Activated CD4-positive, alpha-beta memory T cell treated with anti-CD3 and anti-CD28 coated beads, Interleukin-2, amount 10 ng/mL, durations not matched to agents 7 days and 5 days (primary cell): ENCODE measurements around the gene BLOC1S5. TPM values are rescaled to one million over a fixed set of nuclear protein-coding genes. Genes with fewer than 3 reads are reported as not detected.

Experiments used
- CTCF ChIA-PET: fragments of 350-600 bp; sonication (Branson Sonifier 250); formaldehyde crosslinking; loops from one replicate; lab custom pipeline; 2021; ENCODE audit warnings: antibody characterized with exemption, inconsistent platforms; lab: Charles Lee
- POLR2A ChIA-PET: fragments of 350-600 bp; sonication (Branson Sonifier 250); formaldehyde crosslinking; loops from one replicate; lab custom pipeline; 2021; ENCODE audit warnings: antibody characterized with exemption; lab: Charles Lee
- DNase-seq: peaks from one replicate; pipeline ENCODE4 v3.0.0-alpha.2; 2020
- H3K27ac Mint-ChIP-seq: one replicate; pipeline ENCODE4 v1.8.0; 2021; ENCODE audit warnings: mild to moderate bottlenecking, mixed read lengths
- H3K27me3 Mint-ChIP-seq: one replicate; pipeline ENCODE4 v1.8.0; 2021; ENCODE audit warnings: mixed read lengths
- H3K36me3 Mint-ChIP-seq: one replicate; pipeline ENCODE4 v1.8.0; 2021; ENCODE audit warnings: low read depth, mixed read lengths
- H3K4me1 Mint-ChIP-seq: one replicate; pipeline ENCODE4 v1.8.0; 2021; ENCODE audit warnings: mixed read lengths
- H3K4me3 Mint-ChIP-seq: one replicate; pipeline ENCODE4 v1.8.0; 2021; ENCODE audit warnings: mild to moderate bottlenecking, mixed read lengths
- H3K9me3 Mint-ChIP-seq: one replicate; pipeline ENCODE4 v1.8.0; 2021; ENCODE audit warnings: mixed read lengths
- total RNA-seq, 2 experiments: library from RNA; stranded (reverse); gene quantifications; one replicate each; pipeline ENCODE4 v1.2.3, GENCODE V29; 2021

BLOC1S5 gene, protein sequence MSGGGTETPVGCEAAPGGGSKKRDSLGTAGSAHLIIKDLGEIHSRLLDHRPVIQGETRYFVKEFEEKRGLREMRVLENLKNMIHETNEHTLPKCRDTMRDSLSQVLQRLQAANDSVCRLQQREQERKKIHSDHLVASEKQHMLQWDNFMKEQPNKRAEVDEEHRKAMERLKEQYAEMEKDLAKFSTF
- 10 to 100 TPM; 22.8 to 23.4 TPM for total RNA-seq

DNA sequence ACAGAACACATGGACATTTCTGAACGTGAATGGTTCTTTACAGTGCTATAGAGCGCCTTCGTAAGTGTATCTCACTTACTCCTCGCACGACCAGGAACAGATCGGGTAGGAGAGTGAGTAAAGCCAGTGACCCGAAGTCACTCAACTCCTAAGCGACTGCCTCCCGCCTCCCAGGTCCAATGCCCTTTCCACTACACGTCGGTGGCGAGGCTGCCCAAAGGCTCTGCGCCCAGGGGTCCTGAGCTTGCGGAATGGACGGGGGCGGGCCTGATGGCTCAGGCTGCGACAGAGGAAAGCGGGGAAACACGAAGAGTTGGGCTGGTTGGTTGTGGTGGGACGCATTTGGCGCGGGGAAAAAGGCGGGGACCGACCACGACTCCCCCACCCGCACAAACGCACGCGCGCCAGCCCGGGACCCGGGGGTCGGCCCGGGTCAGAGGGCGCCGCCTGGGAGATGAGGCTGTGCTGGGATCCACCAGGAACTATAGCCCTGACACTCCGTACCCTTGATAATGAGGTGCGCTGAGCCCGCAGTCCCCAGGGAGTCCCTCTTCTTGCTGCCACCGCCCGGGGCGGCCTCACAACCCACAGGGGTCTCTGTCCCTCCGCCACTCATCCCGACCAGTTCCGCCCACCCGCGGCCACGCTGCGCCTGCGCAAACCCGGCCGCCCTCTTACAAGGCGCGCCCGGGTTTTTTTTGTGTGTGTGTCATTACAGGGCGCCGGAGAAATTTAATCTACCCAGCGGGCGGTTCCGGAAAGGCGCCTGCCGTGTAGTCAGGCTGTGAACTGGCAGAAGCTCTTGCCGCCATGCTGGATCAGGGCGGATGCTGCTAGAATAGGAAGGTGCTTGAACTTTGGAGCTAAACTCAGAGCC lies at the start of gene BLOC1S5:
TSS of gene BLOC1S5 (minus strand) at position 629 of the 877 bp plus-strand sequence. CDS start at position 616, 13 bp downstream.
- Mint-ChIP-seq H3K9me3 (no peaks in the 10 kb centered on the region), H3K27ac (peak within 1 kb of the TSS; percentile 89), H3K36me3 (peaks cover 16% of the 10 kb centered on the region), H3K27me3 (no peaks in the 10 kb centered on the region), H3K4me3 (peak within 1 kb of the TSS; percentile 97), H3K4me1 (peaks cover 42% of the 10 kb centered on the region)
- POLR2A ChIA-PET, result interaction anchor here (0.7 to 4.5 kb wide), 8 partner anchors 9 to 674 kb away, joined by 3 to 72 read pairs (median 4); partner anchors contain the start of genes CAGE1, EEF1E1, RIOK1 and SLC35B3
- CTCF ChIA-PET, result interaction anchor here (0.6 to 2.4 kb wide), 8 partner anchors 10 to 342 kb away, joined by 3 to 16 read pairs (median 4); partner anchors contain the start of gene EEF1E1
- peak; percentile 97 for DNase-seq

DNA sequence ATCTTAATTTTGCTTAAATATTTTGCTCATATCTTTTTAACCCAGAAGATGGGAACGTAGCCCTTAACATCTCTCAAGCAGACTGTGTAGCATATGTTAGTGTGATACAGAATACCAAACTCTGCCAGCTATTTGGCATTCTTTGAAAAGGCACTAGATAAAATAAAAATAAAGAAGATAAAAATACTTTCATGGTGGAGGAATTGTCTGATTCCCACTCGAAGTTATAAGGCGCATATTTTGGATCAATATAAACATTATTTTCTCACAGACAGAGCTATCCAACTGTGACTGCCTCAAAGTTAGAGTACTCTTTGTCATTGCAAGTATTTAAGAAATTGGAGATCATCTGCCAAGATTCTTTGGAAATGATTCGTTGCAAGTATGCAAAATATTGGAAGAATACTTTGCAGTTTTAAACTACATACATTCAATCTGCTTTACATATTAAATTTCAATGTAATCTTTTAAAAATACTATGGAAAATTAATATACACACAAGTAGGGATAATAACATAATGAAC lies 49.0 kb upstream of the BLOC1S5 start:
- Mint-ChIP-seq H3K27me3 (peaks cover 2% of the 10 kb centered on the region), H3K4me3 (no peak overlapping the region), H3K9me3 (no peaks in the 10 kb centered on the region), H3K27ac (no peak overlapping the region), H3K36me3 (no peaks in the 10 kb centered on the region), H3K4me1 (no peaks in the 10 kb centered on the region)
- POLR2A ChIA-PET, result no interaction called here
- no peak for DNase-seq
- CTCF ChIA-PET, result no interaction called here

DNA sequence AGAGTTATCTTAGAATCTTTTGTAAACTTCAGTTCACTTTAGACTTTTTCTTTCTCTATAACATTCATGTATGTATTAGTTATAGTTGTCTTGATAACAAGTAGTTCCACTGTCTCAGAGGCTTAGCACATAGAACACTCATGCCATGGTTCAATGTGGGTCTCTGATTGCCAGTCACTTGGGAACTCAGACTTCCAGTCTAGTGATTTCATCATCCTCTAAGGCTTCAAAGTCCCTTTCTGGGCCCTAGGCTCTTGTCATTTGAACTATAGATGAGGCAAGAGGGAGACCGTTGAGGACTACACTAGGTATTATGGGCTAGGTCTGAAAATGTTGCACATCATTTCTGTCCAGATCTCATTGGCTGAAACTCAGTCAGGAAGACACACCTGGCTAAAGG lies 46.5 kb upstream of the BLOC1S5 start:
- peaks cover 13% of the 10 kb centered on the region for H3K27me3 Mint-ChIP-seq
- CTCF ChIA-PET, result no interaction called here

DNA sequence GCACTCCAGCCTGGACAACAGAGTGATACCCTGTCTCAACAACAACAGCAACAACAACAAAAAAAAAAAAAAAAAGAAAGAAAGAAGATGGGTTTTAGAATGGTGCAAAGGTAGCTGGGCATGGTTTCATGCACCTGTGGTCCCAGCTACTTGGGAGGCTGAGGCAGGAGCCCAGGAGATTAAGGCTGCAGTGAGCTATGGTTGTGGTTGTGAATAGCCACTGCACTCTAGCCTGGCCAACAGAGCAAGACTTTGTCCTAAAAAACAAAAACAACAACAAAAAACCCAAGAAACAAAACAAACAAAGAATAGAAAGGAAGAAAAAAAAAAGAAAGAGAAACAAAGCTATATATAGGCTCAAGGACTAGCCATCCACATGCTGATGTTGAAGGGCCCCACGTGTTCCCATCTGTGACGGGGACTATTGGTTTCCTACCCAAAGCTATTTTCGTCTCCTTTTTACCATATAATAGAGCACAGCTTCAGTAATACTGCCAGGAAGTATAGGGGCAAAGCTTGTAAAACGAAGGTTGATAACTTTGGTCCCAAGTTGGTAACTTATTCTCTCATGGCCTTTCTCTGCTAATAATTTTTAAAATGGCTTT lies 46.0 kb upstream of the BLOC1S5 start:
- POLR2A ChIA-PET, result no interaction called here
- H3K4me1 Mint-ChIP-seq, result no peaks in the 10 kb centered on the region
- CTCF ChIA-PET, result no interaction called here
- H3K27ac Mint-ChIP-seq, result no peak overlapping the region
- H3K36me3 Mint-ChIP-seq, result no peaks in the 10 kb centered on the region
- H3K4me3 Mint-ChIP-seq, result no peak overlapping the region
- H3K9me3 Mint-ChIP-seq, result no peaks in the 10 kb centered on the region
- peaks cover 13% of the 10 kb centered on the region for H3K27me3 Mint-ChIP-seq
- DNase-seq, result no peak

More for the DNA sequence above, 46.5 kb upstream of the BLOC1S5 start:
- no peaks in the 10 kb centered on the region for H3K4me1 Mint-ChIP-seq
- H3K36me3 Mint-ChIP-seq, result no peaks in the 10 kb centered on the region
- no peaks in the 10 kb centered on the region for H3K9me3 Mint-ChIP-seq
- H3K27ac Mint-ChIP-seq, result no peak overlapping the region
- H3K4me3 Mint-ChIP-seq, result no peak overlapping the region
- DNase-seq, result no peak
- POLR2A ChIA-PET, result no interaction called here

DNA sequence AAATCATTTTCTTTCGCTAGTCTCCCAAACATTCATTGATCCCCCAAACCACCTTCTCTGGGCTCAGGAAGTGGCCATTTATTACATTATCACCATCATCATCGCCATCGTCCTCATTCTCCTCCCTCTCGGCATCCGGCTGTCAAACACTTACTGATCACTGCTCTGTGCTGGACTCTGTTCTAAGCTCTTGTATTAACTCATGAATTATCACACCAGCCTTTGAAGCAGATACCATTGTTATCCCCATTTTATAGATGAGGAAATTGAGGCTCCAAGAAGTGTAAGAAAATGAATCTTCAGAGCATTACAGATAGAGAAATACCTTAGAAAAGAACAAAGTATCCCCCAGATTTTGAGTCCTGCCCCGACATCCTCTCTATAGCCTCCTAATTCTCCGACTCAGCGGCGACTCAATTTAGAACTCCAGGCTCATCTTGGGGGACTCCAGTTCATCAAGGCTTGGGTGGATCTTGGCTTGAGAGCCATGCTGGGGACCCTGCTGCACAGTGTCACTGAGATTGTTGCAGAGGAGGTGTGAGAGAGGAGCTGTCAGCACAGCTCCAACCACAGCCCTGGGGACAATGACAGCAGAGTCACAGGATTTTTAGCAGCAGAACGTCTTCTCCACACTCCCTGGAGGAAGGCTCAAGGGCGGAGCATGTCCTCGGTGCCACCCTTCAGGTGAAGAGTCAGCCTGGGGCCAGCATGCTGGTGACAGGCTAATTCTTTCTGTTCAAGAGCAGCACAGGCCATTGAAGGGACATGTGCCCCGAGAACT lies 44.8 kb upstream of the BLOC1S5 start:
- peaks cover 13% of the 10 kb centered on the region for H3K27me3 Mint-ChIP-seq
- POLR2A ChIA-PET, result no interaction called here
- no peak for DNase-seq
- CTCF ChIA-PET, result no interaction called here
- H3K9me3 Mint-ChIP-seq, result no peaks in the 10 kb centered on the region
- H3K36me3 Mint-ChIP-seq, result no peaks in the 10 kb centered on the region
- H3K4me3 Mint-ChIP-seq, result no peak overlapping the region
- no peak overlapping the region for H3K27ac Mint-ChIP-seq
- H3K4me1 Mint-ChIP-seq, result no peaks in the 10 kb centered on the region

DNA sequence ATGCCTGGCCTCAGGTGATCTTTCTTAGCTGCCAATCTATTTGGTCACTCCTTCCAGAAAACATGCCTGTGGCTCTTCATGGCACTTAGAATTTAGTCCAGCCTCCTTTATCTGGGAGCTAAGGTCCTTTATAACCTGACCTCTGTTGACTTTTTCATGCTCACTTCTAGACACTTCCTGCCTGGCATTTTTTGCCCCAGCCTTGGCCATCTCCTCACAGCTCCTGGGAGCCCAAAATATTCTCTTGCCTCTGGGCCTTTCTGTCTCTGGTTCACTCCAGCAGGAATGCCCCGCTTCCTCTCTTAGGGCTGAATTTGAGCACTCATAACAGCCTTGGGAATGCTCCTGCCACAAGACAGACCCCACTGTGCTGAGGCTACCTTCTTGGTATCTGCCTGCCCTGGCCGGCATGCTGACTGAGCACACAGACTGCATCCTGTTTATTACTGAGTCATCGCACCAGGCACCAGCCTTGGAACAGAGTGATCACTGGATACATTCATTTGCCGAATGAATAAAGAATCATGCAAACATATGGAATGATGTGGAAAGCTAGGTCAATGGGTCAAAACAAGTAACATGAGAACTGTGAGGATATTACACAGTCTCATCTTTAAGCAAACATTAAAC lies 44.0 kb upstream of the BLOC1S5 start:
- DNase-seq, result no peak
- ChIA-PET POLR2A (no interaction called here), CTCF (no interaction called here)
- Mint-ChIP-seq H3K36me3 (no peaks in the 10 kb centered on the region), H3K27me3 (peaks cover 13% of the 10 kb centered on the region), H3K9me3 (no peaks in the 10 kb centered on the region), H3K27ac (no peak overlapping the region), H3K4me3 (no peak overlapping the region), H3K4me1 (no peaks in the 10 kb centered on the region)

DNA sequence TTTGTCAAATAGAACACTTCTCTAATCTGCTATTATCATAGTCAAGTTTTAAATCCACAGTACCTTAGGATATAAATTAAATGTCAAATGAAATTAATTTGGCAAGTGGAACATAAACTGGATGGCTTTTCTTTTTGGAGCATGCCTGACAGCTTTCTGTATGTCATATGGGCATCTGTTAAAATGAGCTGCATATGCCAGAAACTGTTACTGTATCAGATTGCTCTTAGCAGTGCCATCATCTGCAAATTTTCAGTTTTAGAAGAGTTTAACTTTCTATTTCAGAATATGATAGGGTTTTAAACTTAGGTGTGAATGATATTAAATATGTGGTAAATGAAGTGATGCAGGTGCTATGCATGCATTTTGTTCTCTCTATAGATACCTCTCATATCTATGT lies 41.6 kb upstream of the BLOC1S5 start:
- Mint-ChIP-seq H3K27me3 (peaks cover 13% of the 10 kb centered on the region), H3K4me3 (no peak overlapping the region), H3K4me1 (peaks cover 16% of the 10 kb centered on the region), H3K36me3 (no peaks in the 10 kb centered on the region), H3K9me3 (no peaks in the 10 kb centered on the region), H3K27ac (no peak overlapping the region)
- ChIA-PET CTCF (no interaction called here), POLR2A (no interaction called here)
- DNase-seq, result no peak

DNA sequence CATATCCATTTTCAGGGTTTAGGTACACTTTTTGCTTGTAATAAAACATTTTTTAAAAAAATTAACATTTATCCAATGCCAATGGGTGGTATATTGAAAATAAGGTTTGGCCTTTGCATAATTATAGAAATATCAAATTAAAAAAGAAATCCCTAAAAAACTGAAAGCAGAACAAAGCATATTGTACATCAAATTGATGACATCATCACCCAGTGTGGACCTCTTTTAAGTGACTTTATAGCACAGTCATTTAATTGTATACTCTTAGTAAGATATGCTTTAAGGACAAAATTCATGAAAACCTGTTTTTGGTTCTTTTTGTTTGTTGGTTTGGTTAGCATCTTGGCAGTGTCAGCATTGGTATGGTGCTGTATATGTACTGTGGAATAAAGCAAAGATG lies 39.5 kb upstream of the BLOC1S5 start:
- Mint-ChIP-seq H3K4me1 (peaks cover 34% of the 10 kb centered on the region), H3K27ac (no peak overlapping the region), H3K36me3 (peaks cover 7% of the 10 kb centered on the region), H3K9me3 (no peaks in the 10 kb centered on the region), H3K27me3 (peaks cover 13% of the 10 kb centered on the region), H3K4me3 (no peak overlapping the region)
- POLR2A ChIA-PET, result no interaction called here
- no peak for DNase-seq
- CTCF ChIA-PET, result no interaction called here

DNA sequence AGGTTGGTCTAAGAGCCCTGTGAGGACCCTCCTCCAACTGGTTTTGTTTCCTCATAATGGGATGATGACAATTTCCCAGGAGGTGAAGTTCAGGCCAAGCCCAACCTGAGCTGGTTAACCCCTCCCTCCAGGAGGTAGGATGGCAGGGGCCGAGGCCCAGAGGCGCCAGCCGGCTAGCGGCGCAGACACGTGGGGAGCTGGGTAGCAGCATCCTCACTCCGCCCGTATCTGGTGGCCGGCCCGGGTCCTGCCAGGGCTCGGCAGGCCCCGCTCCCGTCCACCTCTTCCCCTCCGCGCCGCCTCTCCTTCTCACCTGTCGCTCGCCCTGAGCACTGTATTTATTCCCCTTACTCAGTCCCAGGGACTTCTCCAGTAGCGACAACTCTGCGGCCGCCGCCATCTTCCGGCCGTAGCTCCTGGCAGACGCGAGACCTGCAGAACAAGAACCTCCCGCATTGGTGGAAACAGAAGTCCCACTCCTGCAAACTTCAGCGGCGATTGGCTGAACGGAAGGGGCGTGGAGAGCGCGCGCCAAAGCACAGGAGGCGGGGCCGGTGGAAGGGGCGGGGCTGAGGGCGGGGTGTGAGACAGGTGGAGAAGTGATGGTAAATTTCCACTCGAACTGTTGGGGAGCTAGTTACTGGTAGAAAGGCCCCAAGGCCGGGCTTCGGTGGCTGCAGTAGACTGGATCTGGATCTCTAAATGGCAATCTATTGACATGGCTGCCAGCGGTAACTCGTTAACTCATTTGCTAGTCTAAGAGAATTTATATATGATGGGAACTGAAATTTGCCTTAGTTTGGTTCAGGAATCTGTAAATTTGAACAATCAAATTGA lies 38.2 kb upstream of the BLOC1S5 start, which contains the start of gene EEF1E1:
TSS of gene EEF1E1 (minus strand) at position 427 of the 837 bp plus-strand sequence. CDS start at position 400, 27 bp downstream.
- ChIA-PET CTCF (interaction anchor here (0.9 to 1.7 kb wide), 6 partner anchors 17 to 117 kb away, joined by 3 to 16 read pairs (median 4); partner anchors contain the start of gene BLOC1S5), POLR2A (interaction anchor here (0.6 to 3.9 kb wide), 12 partner anchors 9 to 1313 kb away, joined by 3 to 72 read pairs (median 4); partner anchors contain the start of genes BLOC1S5, CAGE1, RIOK1 and SLC35B3)
- H3K36me3 Mint-ChIP-seq, result peaks cover 7% of the 10 kb centered on the region
- peak within 1 kb of the TSS; percentile 91 for H3K27ac Mint-ChIP-seq
- peaks cover 13% of the 10 kb centered on the region for H3K27me3 Mint-ChIP-seq
- peak; percentile 97 for DNase-seq
- H3K4me1 Mint-ChIP-seq, result peaks cover 39% of the 10 kb centered on the region
- H3K4me3 Mint-ChIP-seq, result peak within 1 kb of the TSS; percentile 94
- no peaks in the 10 kb centered on the region for H3K9me3 Mint-ChIP-seq

DNA sequence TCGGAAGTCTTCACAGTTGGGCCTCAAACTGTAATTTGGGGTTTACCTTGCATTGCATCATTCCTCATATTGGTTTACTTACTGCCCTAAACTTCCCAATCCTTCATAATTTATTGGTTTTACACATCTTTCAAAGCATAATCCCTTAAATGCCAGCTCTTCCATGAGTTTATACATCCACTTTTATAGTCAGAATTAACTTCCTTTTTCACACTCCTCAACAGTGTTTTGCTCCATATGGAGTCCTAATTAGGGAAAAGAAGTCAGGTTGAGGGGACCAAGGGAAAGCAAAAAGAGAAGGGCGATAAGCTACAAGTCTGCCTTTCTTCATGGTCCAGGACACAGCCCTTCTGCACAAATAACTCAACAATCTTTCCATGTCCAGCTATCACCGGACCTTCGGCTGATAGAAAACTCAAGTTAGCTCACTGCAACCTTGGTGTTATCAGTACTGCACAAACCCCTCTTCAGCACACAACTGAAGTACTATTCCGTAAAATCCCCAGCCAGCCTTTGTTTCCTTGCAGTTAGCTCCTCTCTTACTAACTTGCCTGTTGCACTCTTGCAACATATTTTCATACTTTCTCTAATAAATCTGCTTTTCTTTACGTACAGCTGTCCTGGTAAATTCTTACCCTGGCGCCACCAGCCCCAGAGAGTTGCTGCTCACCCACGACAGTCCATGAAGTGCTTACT lies 36.1 kb upstream of the BLOC1S5 start:
- H3K27ac Mint-ChIP-seq, result peak overlapping the region; percentile 51
- H3K36me3 Mint-ChIP-seq, result peaks cover 21% of the 10 kb centered on the region
- H3K27me3 Mint-ChIP-seq, result peaks cover 3% of the 10 kb centered on the region
- peaks cover 39% of the 10 kb centered on the region for H3K4me1 Mint-ChIP-seq
- peak overlapping the region; percentile 43 for H3K4me3 Mint-ChIP-seq
- no peak for DNase-seq
- H3K9me3 Mint-ChIP-seq, result no peaks in the 10 kb centered on the region
- ChIA-PET CTCF (interaction anchor here (1.0 kb wide), 1 partner anchor 41 kb away, joined by 4 read pairs; no protein-coding TSS in a partner anchor), POLR2A (interaction anchor here (2.8 to 3.9 kb wide), 2 partner anchors 15 to 35 kb away, joined by 15 to 72 read pairs; partner anchors contain the start of gene BLOC1S5)

DNA sequence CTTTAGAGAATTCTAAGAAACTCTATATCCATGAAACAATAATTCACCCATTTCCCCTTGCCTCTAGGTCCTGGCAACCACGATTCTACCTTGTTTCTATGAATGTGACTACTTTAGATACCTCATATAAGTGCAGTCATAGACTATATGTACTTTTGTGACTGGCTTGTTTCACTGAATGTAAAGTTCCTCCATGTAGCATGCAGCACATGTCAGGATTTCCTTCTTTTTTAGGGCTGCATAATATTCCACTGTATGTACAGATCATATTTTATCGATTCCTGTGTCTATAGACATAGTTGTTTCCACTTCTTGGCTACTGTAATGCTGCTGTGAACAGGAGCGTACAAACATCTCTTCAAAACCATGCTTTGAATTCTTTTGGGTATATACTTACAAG lies 26.5 kb upstream of the BLOC1S5 start:
- Mint-ChIP-seq H3K27ac (no peak overlapping the region), H3K9me3 (peaks cover 9% of the 10 kb centered on the region), H3K4me3 (no peak overlapping the region), H3K36me3 (peaks cover 73% of the 10 kb centered on the region), H3K4me1 (peaks cover 11% of the 10 kb centered on the region), H3K27me3 (no peaks in the 10 kb centered on the region)
- no peak for DNase-seq
- ChIA-PET POLR2A (no interaction called here), CTCF (no interaction called here)
